SK-MEL-5 (cell line): ENCODE results near the gene CACNA2D1. TPM values are rescaled to one million over a fixed set of nuclear protein-coding genes. Genes with fewer than 3 reads are reported as not detected.

Experiments
- DNase-seq: peaks from one replicate; pipeline ENCODE4 v3.0.0-alpha.2; 2016; ENCODE audit warnings: low read depth, low spot score
- in situ Hi-C: cut with HindIII; loops from 2 replicates; pipeline ENCODE4 v1.10.0; 2016; ENCODE audit warnings: low sequenced_read_pairs, high pct_unique_total_duplicates, low pct_unique_long_range_greater_than_20kb
- total RNA-seq: library from RNA; depleted of rRNA; stranded (reverse); fragments of >200 nt; shearing (Covaris generic); gene quantifications from 2 replicates; pipeline ENCODE4 v1.2.3, GENCODE V29; 2014

Gene CACNA2D1
- total RNA-seq, 1 experiment from 2014 or later = 10.3 TPM

DNA sequence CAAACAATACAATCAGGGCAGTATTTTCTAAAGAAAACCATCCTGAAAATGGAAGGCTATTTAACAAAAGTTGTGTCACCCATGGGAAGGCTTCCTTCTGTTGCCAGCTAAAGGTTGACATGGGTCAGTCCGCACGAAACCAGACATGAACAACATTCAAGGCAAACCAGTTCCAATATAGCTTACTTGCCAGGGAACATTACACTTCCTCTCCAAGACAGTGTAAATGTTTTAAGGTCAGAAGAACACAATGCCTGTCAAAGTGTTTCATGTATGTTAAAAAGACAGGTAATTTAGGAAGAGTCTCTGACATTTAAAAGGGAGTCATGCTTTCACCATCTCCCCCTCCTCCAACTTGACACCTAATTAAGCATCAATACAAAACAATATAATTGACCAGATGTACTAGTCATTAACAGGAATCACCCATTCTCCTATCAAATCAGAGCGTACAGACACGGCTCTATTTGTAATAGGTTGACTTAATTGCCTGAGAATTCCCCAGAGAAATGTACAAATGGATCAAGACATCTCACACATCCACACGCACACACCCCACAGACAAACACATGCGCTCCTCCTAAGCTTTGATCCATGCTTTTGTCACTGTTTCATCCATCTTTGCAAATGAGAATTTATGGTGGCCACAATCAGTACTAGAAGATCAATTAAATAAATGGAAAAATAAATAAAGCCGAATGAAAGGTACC, 69.5 kb downstream of the CACNA2D1 start:
- in situ Hi-C loops = no loop called here
- no peak for DNase-seq

DNA sequence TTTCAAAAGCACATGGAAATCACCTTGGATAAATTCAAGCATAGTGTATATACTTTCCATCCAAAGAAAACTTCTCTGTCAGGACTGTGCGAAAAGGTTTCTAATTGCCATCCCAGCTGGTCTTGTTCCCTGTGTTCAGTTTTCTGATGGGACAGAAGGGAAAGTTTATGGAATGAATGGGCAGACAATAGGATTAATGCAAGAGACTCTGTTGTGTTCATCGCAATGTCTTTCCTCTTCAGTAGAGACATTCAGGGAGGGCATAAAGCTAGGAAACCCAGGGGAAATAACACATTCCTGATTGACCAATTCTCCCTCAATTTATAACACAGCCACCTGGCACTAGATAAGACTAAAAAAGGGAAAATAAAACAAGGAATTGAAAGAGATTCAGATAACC, 78.9 kb downstream of the CACNA2D1 start:
- in situ Hi-C loops = no loop called here
- DNase-seq = no peak

DNA sequence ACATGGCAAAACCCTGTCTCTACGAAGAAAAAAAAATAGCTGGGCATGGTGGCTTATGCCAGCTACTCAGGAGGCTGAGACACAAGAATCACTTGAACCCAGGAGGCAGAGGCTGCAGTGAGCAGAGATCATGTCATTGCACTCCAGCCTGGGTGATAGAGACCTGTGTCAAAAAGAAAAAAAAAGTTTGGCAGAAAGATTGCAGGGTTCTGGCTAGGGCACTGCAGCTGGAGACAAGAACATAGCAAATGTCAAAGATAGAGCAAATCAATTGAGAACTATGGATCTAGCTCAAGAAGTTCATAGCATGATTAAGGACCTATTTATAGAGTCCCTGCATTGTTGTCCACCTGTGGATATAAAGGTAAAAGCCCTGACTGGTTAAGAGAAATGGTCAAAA, 79.5 kb downstream of the CACNA2D1 start:
- in situ Hi-C loops = no loop called here
- no peak for DNase-seq

DNA sequence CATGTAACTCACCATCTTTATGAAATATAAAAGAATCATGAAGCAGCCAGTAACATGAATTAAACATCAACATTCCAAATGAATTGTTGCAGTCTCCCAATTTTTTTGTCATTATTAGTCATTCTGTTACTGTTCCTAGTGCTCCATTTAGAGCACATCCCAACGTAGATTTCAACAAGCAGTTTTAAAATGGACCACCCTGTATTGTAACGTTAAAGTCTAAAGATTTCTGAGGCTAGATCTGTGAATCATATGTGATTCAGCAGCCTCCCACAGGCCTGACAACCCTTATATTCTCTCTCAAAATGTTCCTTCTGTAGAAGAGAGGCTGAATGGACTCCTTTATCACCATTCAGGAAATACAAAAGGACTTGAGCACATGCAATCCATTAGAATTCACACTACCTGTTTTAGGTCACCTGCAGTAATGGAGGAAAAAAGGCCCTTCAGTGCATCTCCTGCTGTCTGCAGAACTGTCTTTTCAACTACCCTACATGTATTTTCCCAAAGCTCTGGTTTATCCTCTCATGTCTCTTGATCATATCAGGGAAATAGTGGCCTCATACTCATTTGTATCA, 81.4 kb downstream of the CACNA2D1 start:
- DNase-seq = no peak
- in situ Hi-C loops = no loop called here

DNA sequence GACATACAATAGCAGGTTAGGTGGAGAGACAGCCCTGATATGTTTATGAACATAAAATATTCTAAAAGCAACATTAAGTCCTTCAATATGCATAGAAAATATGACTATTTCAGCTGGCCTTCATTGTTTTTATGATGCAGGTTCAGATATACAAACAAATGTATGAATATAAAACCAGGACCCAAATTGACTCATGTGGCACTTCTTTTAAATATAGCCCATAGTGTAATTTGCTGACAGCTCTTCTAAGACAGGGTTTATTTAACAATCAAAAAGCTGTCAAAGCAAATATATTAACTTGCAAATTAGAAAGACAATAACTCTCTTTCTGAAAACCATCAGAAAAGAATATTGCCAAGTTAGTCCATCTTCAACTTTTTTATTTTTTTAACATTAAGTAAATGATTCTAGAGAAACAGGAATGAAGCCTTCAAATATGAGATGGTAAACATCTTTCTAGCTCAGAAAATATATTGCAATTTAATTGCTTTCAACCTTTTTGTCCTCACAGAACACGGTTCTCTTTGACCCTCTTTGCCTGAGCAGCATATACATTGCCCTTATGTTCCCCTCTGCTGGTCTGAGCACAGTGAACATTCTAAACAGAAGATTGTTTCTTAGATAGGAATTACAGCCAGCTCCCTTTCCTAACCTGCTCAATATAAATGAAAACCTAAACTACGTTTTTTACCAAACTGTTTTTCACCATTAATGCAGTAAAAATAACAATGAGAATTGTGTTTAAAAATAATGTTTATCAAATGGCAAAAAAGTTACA, 82.8 kb downstream of the CACNA2D1 start:
- DNase-seq = no peak
- in situ Hi-C loops = no loop called here

DNA sequence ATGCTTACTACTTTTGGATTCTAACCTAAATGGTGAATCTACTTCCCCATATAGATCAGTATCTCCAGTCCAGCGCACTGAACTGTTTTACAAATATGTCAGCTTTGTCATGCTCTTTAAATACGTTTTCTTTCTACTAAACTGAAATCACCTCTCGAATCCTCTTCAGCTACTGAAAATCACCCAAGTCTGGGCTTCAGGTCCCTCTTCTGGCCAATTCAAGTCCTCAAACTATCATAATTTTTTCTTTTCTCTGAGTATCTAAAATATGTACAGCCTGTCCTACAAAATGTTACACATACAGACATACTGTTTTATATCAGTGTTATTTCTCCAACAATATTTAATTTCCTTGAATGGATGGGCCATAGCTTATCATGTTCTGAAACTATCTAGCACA, 84.2 kb downstream of the CACNA2D1 start:
- DNase-seq = peak; percentile 27
- in situ Hi-C loops = no loop called here

DNA sequence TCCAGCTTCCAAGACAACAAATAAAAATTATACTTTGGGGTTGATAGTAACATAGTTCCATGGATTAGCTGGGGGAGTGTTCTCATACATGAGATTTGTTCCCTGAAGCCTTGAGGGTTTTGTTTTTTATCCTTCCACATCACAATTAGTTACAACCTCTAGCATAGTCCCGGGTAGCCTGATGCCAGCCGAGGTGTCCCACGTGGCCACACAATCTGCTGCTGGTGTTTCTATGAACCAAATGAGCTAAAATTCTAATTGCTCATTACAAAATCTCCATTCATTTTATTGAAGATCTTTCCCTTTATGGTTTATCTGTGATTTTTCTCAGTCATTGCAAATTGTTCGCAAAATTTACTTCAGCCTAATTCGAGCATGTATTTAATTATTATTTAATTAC, 84.7 kb downstream of the CACNA2D1 start:
- in situ Hi-C loops = no loop called here
- DNase-seq = no peak

DNA sequence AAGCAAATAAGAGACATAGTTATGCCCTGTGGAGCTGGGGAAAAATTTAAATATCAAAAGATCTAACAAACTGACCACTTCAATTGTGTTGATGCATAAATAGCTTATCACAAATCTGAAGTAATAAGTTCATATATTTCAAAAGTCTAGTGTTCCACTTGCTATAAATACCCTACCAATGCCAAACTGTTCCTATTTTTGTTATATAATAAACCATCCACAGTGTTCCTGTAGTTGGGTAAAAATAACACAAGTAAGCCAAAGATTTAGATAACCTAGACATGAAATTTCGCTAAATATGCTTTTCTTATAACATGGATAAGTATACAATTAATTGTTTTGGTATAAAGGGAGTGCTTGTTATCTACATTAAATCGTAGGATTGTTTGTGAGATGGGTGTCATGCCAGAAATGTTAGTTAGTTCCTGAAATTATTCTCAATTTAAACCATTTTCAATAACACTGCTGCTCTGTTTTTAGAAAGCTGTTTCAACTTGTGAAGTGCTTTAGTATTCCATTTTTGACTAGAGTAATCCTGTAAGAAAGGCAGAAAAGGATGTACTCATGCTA, 85.5 kb downstream of the CACNA2D1 start:
- in situ Hi-C loops = no loop called here
- no peak for DNase-seq

DNA sequence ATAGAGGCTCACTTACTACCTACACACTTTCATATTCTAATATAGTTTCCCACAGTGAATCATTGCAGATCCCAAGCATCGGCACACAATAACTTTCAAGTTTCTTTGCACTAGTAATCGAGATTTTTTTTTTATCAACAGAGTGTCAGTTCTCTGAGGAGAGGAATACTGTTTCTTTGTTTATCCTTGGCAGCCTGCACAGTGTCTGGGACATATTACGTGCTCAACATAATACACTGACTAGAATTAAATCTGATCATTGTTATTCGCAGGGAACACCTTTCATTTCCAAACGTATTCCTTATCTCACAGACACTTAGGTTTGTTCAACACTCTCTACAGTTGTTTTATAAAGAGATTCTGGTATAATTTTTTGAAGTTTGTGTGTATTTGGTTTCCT, 95.3 kb downstream of the CACNA2D1 start:
- in situ Hi-C loops = no loop called here
- DNase-seq = no peak

DNA sequence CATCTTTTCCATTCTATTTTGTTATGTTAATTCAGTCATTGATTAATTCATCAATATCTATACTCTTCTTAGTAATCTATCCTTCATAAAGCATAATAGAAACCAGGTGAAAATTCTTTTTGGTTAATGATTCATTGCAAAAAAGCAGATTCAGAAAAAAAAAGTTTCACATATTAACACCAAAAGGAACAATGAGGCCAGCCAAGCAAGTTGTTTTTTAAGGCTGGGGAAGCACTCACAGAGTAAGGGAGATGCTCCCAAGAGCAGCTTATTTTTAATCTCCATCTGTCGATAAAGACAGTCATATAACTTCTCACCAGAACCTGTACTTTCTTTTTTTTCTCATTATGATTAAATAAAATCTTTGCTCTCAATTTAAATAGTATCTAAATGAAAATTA, 95.8 kb downstream of the CACNA2D1 start:
- DNase-seq = no peak
- in situ Hi-C loops = no loop called here

DNA sequence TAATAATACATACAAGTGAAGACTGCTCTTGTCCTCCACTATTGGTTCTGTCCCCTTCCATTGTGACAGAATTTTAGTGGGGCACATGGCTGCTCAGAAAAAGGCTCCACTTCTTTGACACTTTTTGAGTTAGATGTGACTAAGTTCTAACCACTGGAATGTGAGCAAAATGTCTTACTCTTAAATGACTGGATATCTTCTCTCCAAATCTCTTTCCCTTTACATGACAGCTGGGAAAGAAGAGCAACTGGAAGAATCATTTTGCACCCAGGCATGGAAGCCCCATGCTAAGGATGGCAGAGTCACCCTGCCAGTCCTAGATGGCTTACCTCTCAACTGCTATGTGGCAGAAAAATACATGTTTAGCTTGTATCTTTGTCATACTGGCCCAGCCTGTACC, 97.7 kb downstream of the CACNA2D1 start:
- in situ Hi-C loops = no loop called here
- DNase-seq = no peak

DNA sequence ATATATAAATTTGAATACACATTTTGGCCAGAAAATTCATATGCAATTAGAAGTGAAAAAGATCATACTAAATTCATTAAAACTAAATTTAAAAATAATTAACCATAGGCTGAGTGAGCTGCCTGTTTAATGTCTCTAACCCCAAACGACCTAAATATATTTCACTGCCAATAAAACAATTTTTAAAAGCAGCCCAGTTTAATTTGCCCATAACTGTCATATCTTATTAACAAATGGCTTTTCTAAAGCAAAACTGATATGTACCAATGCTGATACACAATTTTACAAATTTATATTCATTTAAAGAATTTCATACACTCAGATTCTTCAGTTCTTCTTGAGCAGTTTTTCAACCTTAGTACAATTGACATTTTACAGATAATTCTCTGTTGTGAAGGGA, 99.9 kb downstream of the CACNA2D1 start:
- no peak for DNase-seq
- in situ Hi-C loops = no loop called here

DNA sequence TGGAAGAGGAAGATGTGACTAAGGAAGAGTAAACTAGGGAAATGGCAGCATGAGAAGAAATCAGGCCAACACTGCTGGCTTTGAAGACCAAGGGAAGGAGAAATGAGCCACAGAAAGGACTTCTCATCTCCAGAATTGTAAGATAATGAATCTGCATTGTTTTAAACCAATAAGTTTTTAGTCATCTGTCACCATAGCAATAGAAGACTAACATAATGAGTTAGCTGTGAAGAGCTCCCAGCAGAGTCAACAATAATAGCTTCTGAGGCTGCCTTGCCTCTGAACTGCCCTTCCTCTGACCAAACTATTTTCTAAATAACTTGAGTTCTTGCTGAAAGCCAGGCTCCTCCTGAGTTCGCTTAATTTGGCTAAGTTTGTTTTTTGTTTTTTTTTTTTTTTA, 103.6 kb downstream of the CACNA2D1 start:
- DNase-seq = no peak
- in situ Hi-C loops = no loop called here

DNA sequence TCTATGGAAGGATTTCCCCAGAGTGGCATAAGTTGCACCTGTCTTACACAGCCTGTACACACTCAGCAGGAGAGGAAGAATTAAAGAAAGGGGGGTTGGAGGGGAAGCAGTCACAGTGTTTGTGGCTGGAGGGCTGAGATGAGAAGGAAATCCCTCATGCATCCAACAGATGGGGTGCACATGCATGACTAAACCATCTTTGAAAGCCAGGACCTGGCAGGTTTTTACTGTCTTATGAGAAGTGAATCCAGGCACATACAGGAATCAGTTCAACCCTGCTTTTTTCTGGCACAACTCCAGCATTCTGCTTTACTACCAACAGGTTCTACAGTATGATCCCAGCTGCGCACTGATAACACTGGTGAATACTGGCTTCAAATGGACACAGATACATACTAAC, 107.7 kb downstream of the CACNA2D1 start:
- DNase-seq = peak; percentile 22
- in situ Hi-C loops = no loop called here

DNA sequence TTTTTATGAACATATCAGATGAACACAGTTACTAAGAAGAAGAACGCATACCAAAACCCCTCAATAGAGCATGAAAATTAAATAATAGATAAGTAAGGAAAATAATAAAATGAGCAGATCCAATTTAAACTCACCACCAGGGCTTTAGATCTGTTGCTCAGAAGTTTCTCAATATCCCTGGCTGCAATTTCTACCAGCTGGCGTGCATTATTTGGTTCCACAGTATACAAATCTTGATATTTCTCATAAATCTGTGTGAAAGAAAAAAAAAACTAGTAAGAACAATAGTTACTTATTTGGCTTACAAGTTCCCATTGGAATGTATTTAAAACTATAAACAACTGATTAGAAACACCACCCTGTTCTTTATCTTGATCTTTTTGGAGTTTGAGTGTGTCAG, 108.6 kb downstream of the CACNA2D1 start:
- DNase-seq = no peak
- in situ Hi-C loops = no loop called here

DNA sequence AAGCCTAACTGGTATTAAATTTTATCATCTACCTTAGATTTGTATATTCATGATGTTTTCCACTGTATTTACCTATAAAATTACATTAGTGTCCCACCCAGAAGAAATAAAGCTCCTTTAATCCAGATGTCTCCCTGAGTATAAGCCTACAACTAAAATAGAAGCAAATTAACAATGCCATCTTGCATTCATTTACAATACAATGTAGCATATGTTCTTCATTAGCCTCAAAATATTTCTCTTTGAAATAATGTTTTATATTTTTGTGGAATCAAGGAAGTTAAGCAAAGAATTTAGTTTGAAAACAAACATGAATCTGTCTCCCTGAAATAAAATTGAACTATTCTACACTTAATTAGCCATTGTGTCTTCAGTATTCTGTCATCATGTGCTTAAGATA, 112.3 kb downstream of the CACNA2D1 start:
- DNase-seq = no peak
- in situ Hi-C loops = no loop called here

DNA sequence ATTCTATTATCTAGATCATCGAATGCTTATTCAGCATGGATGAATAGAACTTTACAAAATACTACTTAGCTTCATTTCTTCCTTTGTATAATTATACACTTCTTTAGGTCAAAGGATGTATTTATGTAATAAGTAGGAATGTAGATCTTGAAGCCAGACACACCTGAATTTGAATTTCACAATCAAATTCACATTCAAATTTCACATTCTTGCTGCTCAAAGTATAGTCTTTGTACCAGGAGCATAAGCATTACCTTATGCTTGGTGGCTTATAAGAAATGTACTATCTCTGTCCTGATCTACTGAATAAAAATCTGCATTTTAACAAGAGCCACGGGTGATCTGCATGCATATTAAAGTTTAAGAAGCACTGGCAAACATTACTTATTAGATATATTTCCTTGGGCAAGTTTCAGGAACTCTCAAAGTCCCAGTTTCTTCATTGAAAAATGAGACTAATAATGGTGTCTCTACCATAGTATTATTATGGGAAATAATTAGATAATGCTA, 112.8 kb downstream of the CACNA2D1 start:
- in situ Hi-C loops = no loop called here
- no peak for DNase-seq

DNA sequence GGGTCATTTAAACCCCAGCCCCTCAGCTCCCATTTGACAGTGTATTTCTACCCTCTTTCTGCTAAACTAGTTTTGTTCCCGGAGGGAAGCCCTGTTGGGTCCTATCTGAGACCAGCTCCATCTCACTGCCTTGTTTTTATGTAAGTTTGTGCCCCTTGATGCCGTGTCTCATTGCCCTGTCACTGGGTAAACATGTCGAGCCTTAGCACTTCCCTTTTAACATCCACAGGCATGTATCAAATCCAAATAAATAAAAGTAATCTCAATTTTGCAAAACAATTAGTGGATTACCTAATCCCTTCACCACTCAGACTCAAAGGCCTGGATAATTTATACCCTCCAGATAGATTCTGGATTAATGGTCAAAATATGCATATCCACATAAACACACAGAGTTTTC, 115.7 kb downstream of the CACNA2D1 start:
- in situ Hi-C loops = no loop called here
- DNase-seq = no peak
